HUES64 (cell line): ENCODE data around the gene RANGAP1.

Experiments used
- H3K27ac ChIP-seq: 2 replicates; pipeline ENCODE4 v1.7.0; 2013; ENCODE audit warnings: low read depth, low read length, inconsistent platforms
- H3K27me3 ChIP-seq: 2 replicates; pipeline ENCODE4 v1.6.1; 2013; ENCODE audit warnings: mild to moderate bottlenecking, low read length; ENCODE audit not compliant: insufficient read depth
- H3K36me3 ChIP-seq: 2 replicates; pipeline ENCODE4 v1.6.1; 2013; ENCODE audit warnings: mild to moderate bottlenecking, low read length; ENCODE audit not compliant: insufficient read depth
- H3K4me1 ChIP-seq: 2 replicates; pipeline ENCODE4 v1.6.1; 2013; ENCODE audit warnings: mild to moderate bottlenecking, low read length, moderate library complexity; ENCODE audit not compliant: insufficient read depth
- H3K4me3 ChIP-seq: 2 replicates; pipeline ENCODE4 v1.5.1; 2013; ENCODE audit warnings: mild to moderate bottlenecking, low read length, moderate library complexity
- H3K9ac ChIP-seq: 2 replicates; pipeline ENCODE4 v1.6.1; 2013; ENCODE audit warnings: mild to moderate bottlenecking, low read depth, low read length
- H3K9me3 ChIP-seq: 2 replicates; pipeline ENCODE4 v1.6.1; 2013; ENCODE audit warnings: low read depth, low read length; ENCODE audit not compliant: insufficient read depth
- WGBS: fragments of 150-250, 120-280 bp; methylation state at CpG from one replicate; pipeline ENCODE4 v1.1.7; 2013; ENCODE audit warnings: missing lambda C conversion rate; 5-methylcytosine and 5-hydroxymethylcytosine counted together

RANGAP1 gene

GRCh38 chr22:41256254-41257253 is 29.4 kb downstream of the RANGAP1 start:
- H3K9ac ChIP-seq: no peak overlapping the region
- no peaks in the 10 kb centered on the region for H3K9me3 ChIP-seq
- 91% methylated on average over 20 of the region's 20 CpGs for WGBS
- no peak overlapping the region for H3K4me3 ChIP-seq
- no peaks in the 10 kb centered on the region for H3K4me1 ChIP-seq
- peaks cover 96% of the 10 kb centered on the region for H3K36me3 ChIP-seq
- peak overlapping the region; percentile 73 for H3K27ac ChIP-seq
- no peaks in the 10 kb centered on the region for H3K27me3 ChIP-seq

- Histone ChIP-seq H3K9ac (no peak overlapping the region), H3K27ac (no peak overlapping the region), H3K36me3 (peaks cover 97% of the 10 kb centered on the region), H3K9me3 (no peaks in the 10 kb centered on the region), H3K4me1 (no peaks in the 10 kb centered on the region), H3K27me3 (no peaks in the 10 kb centered on the region), H3K4me3 (no peak overlapping the region)
- WGBS: 95% methylated on average over 7 of the region's 7 CpGs
These were observed 31.8 kb downstream of the RANGAP1 start for GRCh38 chr22:41254230-41254629.

GRCh38 chr22:41252365-41252764 is 33.6 kb downstream of the RANGAP1 start:
- H3K27me3 ChIP-seq: no peaks in the 10 kb centered on the region
- peaks cover 96% of the 10 kb centered on the region for H3K36me3 ChIP-seq
- no peaks in the 10 kb centered on the region for H3K4me1 ChIP-seq
- no peak overlapping the region for H3K4me3 ChIP-seq
- no peak overlapping the region for H3K27ac ChIP-seq
- WGBS: 94% methylated on average over 8 of the region's 8 CpGs
- no peaks in the 10 kb centered on the region for H3K9me3 ChIP-seq
- H3K9ac ChIP-seq: no peak overlapping the region

- no peaks in the 10 kb centered on the region for H3K27me3 ChIP-seq
- no peaks in the 10 kb centered on the region for H3K4me1 ChIP-seq
- 97% methylated on average over 12 of the region's 12 CpGs for WGBS
- no peak overlapping the region for H3K27ac ChIP-seq
- H3K4me3 ChIP-seq: no peak overlapping the region
- H3K9me3 ChIP-seq: no peaks in the 10 kb centered on the region
- H3K9ac ChIP-seq: no peak overlapping the region
- H3K36me3 ChIP-seq: peaks cover 93% of the 10 kb centered on the region
These were observed 35.9 kb downstream of the RANGAP1 start for GRCh38 chr22:41250127-41250526.

- Histone ChIP-seq H3K4me3 (no peak overlapping the region), H3K9ac (no peak overlapping the region), H3K27ac (no peak overlapping the region), H3K27me3 (no peaks in the 10 kb centered on the region), H3K36me3 (peaks cover 89% of the 10 kb centered on the region), H3K4me1 (no peaks in the 10 kb centered on the region), H3K9me3 (no peaks in the 10 kb centered on the region)
- 97% methylated on average over 14 of the region's 14 CpGs for WGBS
These were observed 36.5 kb downstream of the RANGAP1 start for GRCh38 chr22:41249442-41249841.

GRCh38 chr22:41248758-41249157 is 37.2 kb downstream of the RANGAP1 start:
- H3K4me1 ChIP-seq: no peaks in the 10 kb centered on the region
- 97% methylated on average over 10 of the region's 10 CpGs for WGBS
- H3K9ac ChIP-seq: no peak overlapping the region
- H3K4me3 ChIP-seq: no peak overlapping the region
- peaks cover 85% of the 10 kb centered on the region for H3K36me3 ChIP-seq
- H3K27ac ChIP-seq: no peak overlapping the region
- H3K9me3 ChIP-seq: no peaks in the 10 kb centered on the region
- no peaks in the 10 kb centered on the region for H3K27me3 ChIP-seq

GRCh38 chr22:41248314-41248713 is 37.7 kb downstream of the RANGAP1 start:
- Histone ChIP-seq H3K36me3 (peaks cover 81% of the 10 kb centered on the region), H3K27ac (no peak overlapping the region), H3K9ac (no peak overlapping the region)

GRCh38 chr22:41247703-41248102 is 38.3 kb downstream of the RANGAP1 start:
- no peak overlapping the region for H3K4me3 ChIP-seq
- H3K9ac ChIP-seq: no peak overlapping the region
- H3K27ac ChIP-seq: no peak overlapping the region
- H3K4me1 ChIP-seq: no peaks in the 10 kb centered on the region
- H3K36me3 ChIP-seq: peaks cover 75% of the 10 kb centered on the region
- WGBS: 91% methylated on average over 7 of the region's 7 CpGs
- no peaks in the 10 kb centered on the region for H3K27me3 ChIP-seq
- H3K9me3 ChIP-seq: no peaks in the 10 kb centered on the region

More at GRCh38 chr22:41248314-41248713, 37.7 kb downstream of the RANGAP1 start:
- Histone ChIP-seq H3K27me3 (no peaks in the 10 kb centered on the region), H3K9me3 (no peaks in the 10 kb centered on the region), H3K4me1 (no peaks in the 10 kb centered on the region), H3K4me3 (no peak overlapping the region)
- 96% methylated on average over 15 of the region's 15 CpGs for WGBS

- 87% methylated on average over 21 of the region's 21 CpGs for WGBS
These were observed 40.0 kb downstream of the RANGAP1 start for GRCh38 chr22:41245917-41246499.

GRCh38 chr22:41243361-41243760 is 42.6 kb downstream of the RANGAP1 start:
- Histone ChIP-seq H3K4me1 (0 out of 2 replicates have a peak, but pooled peaks cover under 1% of the 10 kb centered on the region), H3K9me3 (no peaks in the 10 kb centered on the region), H3K27me3 (no peaks in the 10 kb centered on the region), H3K36me3 (peaks cover 33% of the 10 kb centered on the region), H3K27ac (no peak overlapping the region), H3K4me3 (no peak overlapping the region), H3K9ac (no peak overlapping the region)
- WGBS: 99% methylated on average over 6 of the region's 6 CpGs

More at GRCh38 chr22:41245917-41246499, 40.0 kb downstream of the RANGAP1 start:
- Histone ChIP-seq H3K9ac (no peak overlapping the region), H3K36me3 (peaks cover 59% of the 10 kb centered on the region), H3K4me3 (no peak overlapping the region), H3K27ac (no peak overlapping the region), H3K4me1 (no peaks in the 10 kb centered on the region), H3K27me3 (no peaks in the 10 kb centered on the region), H3K9me3 (no peaks in the 10 kb centered on the region)

GRCh38 chr22:41242396-41243117 is 43.4 kb downstream of the RANGAP1 start:
- Histone ChIP-seq H3K9me3 (no peaks in the 10 kb centered on the region), H3K4me3 (no peak overlapping the region), H3K4me1 (0 out of 2 replicates have a peak, but pooled peaks cover 3% of the 10 kb centered on the region), H3K9ac (no peak overlapping the region), H3K27me3 (no peaks in the 10 kb centered on the region), H3K27ac (no peak overlapping the region), H3K36me3 (peaks cover 25% of the 10 kb centered on the region)
- 92% methylated on average over 18 of the region's 18 CpGs for WGBS
